ENCODE measurements around the gene KRT86. TPM values are rescaled to one million over a fixed set of nuclear protein-coding genes. Genes with fewer than 3 reads are reported as not detected.

Gene KRT86
- total and polyA plus RNA-seq, 2 donors (not counting 1 experiment from before 2014, with no cell fraction given), result not detected

GRCh38 chr12:52351196-52352059, 77.0 kb downstream of the KRT86 start:
- CTCF ChIA-PET, result no interaction called here
- 43% methylated on average over 6 of the region's 9 CpGs for WGBS (ENCODE audit: insufficient coverage)

More at GRCh38 chr12:52351196-52352059, 77.0 kb downstream of the KRT86 start:
- Histone ChIP-seq H3K4me1 (ENCODE audit: control insufficient read depth in 2 of 2, insufficient read depth in 2 of 2, low read length in 2 of 2) (no peaks in the 10 kb centered on the region), H3K9ac (ENCODE audit: low read length) (no peak overlapping the region), H3K27me3 (replicated peaks in 1 of 4; ENCODE audit: control extremely low read depth in 1 of 4, control insufficient read depth in 3 of 4, insufficient read depth in 4 of 4, low read length in 3 of 4) (peaks cover 0 to 9% (median 3%) of the 10 kb centered on the region in 4 experiments), H3K9me3 (ENCODE audit: control extremely low read depth in 1 of 3, control insufficient read depth in 2 of 3, insufficient read depth in 1 of 3, low read length in 2 of 3) (no peaks in the 10 kb centered on the region), H3K4me2 (replicated peaks; ENCODE audit: low read depth, low read length, poor library complexity, severe bottlenecking) (no peak overlapping the region), H3K79me2 (ENCODE audit: control insufficient read depth, insufficient read depth, low read length) (no peaks in the 10 kb centered on the region), H3K36me3 (replicated peaks in 1 of 2; ENCODE audit: control extremely low read depth in 1 of 2, control insufficient read depth in 1 of 2, extremely low read depth in 1 of 2, insufficient read depth in 2 of 2, low read length in 1 of 2) (no peaks in the 10 kb centered on the region), H3K27ac (ENCODE audit: low read length in 2 of 2) (no peak overlapping the region), H4K20me1 (ENCODE audit: control insufficient read depth, insufficient read depth, low read length, poor library complexity, severe bottlenecking) (no peaks in the 10 kb centered on the region), H2AFZ (ENCODE audit: insufficient read depth, low read depth, low read length, poor library complexity, severe bottlenecking) (no peak overlapping the region), H3K4me3 (ENCODE audit: control extremely low read depth in 1 of 5, extremely low read depth in 1 of 5, insufficient read depth in 1 of 5, low read depth in 2 of 5, low read length in 4 of 5) (no peak overlapping the region)
- Mint-ChIP-seq H3K4me3 (no peak overlapping the region), H3K4me1 (peaks cover 3% of the 10 kb centered on the region), H3K9me3 (ENCODE audit: insufficient read depth) (no peaks in the 10 kb centered on the region), H3K27ac (no peak overlapping the region), H3K27me3 (peaks cover 24% of the 10 kb centered on the region)
- DNase-seq (no peak), ATAC-seq (ENCODE audit: low read depth) (no peak)
- no peak for TF ChIP-seq CTCF (IDR thresholded peaks at IDR 0.05)
- TF ChIP-seq EZH2 (IDR thresholded peaks at IDR 0.05; ENCODE audit: borderline replicate concordance, insufficient read depth, low read depth, low read length, poor library complexity, severe bottlenecking), result no peak
- intact Hi-C loops (cut with micrococcal nuclease), result no loop called here
- POLR2A ChIA-PET, result no interaction called here
